Vagina (tissue), 2 donors: ENCODE data around the gene MAT2A. TPM values are rescaled to one million over a fixed set of nuclear protein-coding genes. Genes with fewer than 3 reads are reported as not detected.

Source experiments
- DNase-seq, 2 donors: peaks; one replicate each; pipeline ENCODE4 v3.0.0-alpha.2; 2017; ENCODE audit errors: extremely low spot score in 2 of 2
- H3K27ac ChIP-seq: fragments of 200-600 bp; sonication (generic); one replicate; pipeline ENCODE4 v1.5.1; 2019
- H3K27me3 ChIP-seq: fragments of 200-600 bp; sonication (generic); one replicate; pipeline ENCODE4 v1.5.1; 2019
- H3K36me3 ChIP-seq, 2 donors: fragments of 200-600 bp; sonication (generic); one replicate each; pipeline ENCODE4 v1.5.1; 2017 to 2019
- H3K4me1 ChIP-seq: fragments of 200-600 bp; sonication (generic); one replicate; pipeline ENCODE4 v1.5.1; 2019
- H3K4me3 ChIP-seq, 2 donors: fragments of 200-600 bp; sonication (generic); 1 replicate in 1 of 2; 2 replicates in 1 of 2; pipeline ENCODE4 v1.5.1; 2016 to 2019
- H3K9me3 ChIP-seq: fragments of 200-600 bp; sonication (generic); one replicate; pipeline ENCODE4 v1.5.1; 2019
- CTCF ChIP-seq, 3 experiments: fragments of 450-650 bp in 2 of 3; fragments of 200-600 bp in 1 of 3; sonication (generic) in 1 of 3; IDR thresholded peaks; one replicate each; pipeline ENCODE4 v1.5.1; 2017 to 2019; ENCODE audit warnings: antibody characterized with exemption in 3 of 3, mild to moderate bottlenecking in 2 of 3, moderate library complexity in 2 of 3
- POLR2A ChIP-seq, 2 donors: fragments of 450-650 bp; IDR thresholded peaks; one replicate each; pipeline ENCODE4 v1.6.1; 2017; ENCODE audit warnings: antibody characterized with exemption in 2 of 2, mild to moderate bottlenecking in 2 of 2, moderate library complexity in 2 of 2
- POLR2AphosphoS5 ChIP-seq, 2 donors: sonication (generic); formaldehyde crosslinking; IDR thresholded peaks; one replicate each; pipeline ENCODE4 v1.9.0; 2017; ENCODE audit warnings: antibody characterized with exemption in 2 of 2, mild to moderate bottlenecking in 2 of 2, low read depth in 1 of 2; ENCODE audit not compliant: insufficient read depth in 1 of 2
- intact Hi-C: fragments of 100-400 bp; cut with DNase I; formaldehyde crosslinking; loops from one replicate; pipeline ENCODE4 v1.15.1; 2023
- total RNA-seq: library from RNA; depleted of rRNA; stranded (reverse); fragments of >200 nt; gene quantifications from one replicate; pipeline ENCODE4 v1.2.3, GENCODE V29; 2016

MAT2A gene
- total RNA-seq, 1 donor from 2014 or later: 177 TPM

- peak overlapping the region; percentile 45 for H3K27ac ChIP-seq
- H3K4me1 ChIP-seq: peaks cover 37% of the 10 kb centered on the region
- no peak for TF ChIP-seq POLR2A (IDR thresholded peaks at IDR 0.05)
- TF ChIP-seq POLR2AphosphoS5 (IDR thresholded peaks at IDR 0.05; ENCODE audit: insufficient read depth in 1 of 2, low read depth in 1 of 2): no peak
- no peak for TF ChIP-seq CTCF (IDR thresholded peaks at IDR 0.05)
- intact Hi-C loops: no loop called here
- no peak overlapping the region for H3K4me3 ChIP-seq
- no peaks in the 10 kb centered on the region for H3K9me3 ChIP-seq
- no peak for DNase-seq
- H3K27me3 ChIP-seq: no peaks in the 10 kb centered on the region
- no peaks in the 10 kb centered on the region for H3K36me3 ChIP-seq
Measured at GRCh38 chr2:85580206-85580605, 41.2 kb downstream of the MAT2A start.

GRCh38 chr2:85582492-85582891 is 43.5 kb downstream of the MAT2A start:
- TF ChIP-seq POLR2AphosphoS5 (IDR thresholded peaks at IDR 0.05; ENCODE audit: insufficient read depth in 1 of 2, low read depth in 1 of 2) (no peak), CTCF (IDR thresholded peaks at IDR 0.05) (no peak), POLR2A (IDR thresholded peaks at IDR 0.05) (no peak)
- Histone ChIP-seq H3K4me3 (no peak overlapping the region), H3K4me1 (peaks cover 60% of the 10 kb centered on the region), H3K9me3 (no peaks in the 10 kb centered on the region), H3K27ac (peak overlapping the region; percentile 27), H3K36me3 (no peaks in the 10 kb centered on the region), H3K27me3 (no peaks in the 10 kb centered on the region)
- intact Hi-C loops: loop anchor here (1.0 kb wide), 1 partner anchor 18 kb away; no protein-coding TSS in a partner anchor
- DNase-seq: no peak

- intact Hi-C loops: no loop called here
- TF ChIP-seq CTCF (IDR thresholded peaks at IDR 0.05) (no peak), POLR2A (IDR thresholded peaks at IDR 0.05) (no peak), POLR2AphosphoS5 (IDR thresholded peaks at IDR 0.05; ENCODE audit: insufficient read depth in 1 of 2, low read depth in 1 of 2) (no peak)
- Histone ChIP-seq H3K27ac (peak overlapping the region; percentile 95), H3K27me3 (no peaks in the 10 kb centered on the region), H3K4me3 (peak overlapping the region; percentile 54 to 78), H3K9me3 (no peaks in the 10 kb centered on the region), H3K4me1 (peaks cover 62% of the 10 kb centered on the region), H3K36me3 (no peaks in the 10 kb centered on the region)
- no peak for DNase-seq
Measured at GRCh38 chr2:85583667-85584353, 44.8 kb downstream of the MAT2A start.

GRCh38 chr2:85584354-85584856 is 45.4 kb downstream of the MAT2A start, which contains the start of gene VAMP5:
Gene VAMP5, plus strand, starts transcription at chr2:85584431. Its CDS starts 60 bp downstream, at chr2:85584491.
- H3K4me1 ChIP-seq: peaks cover 62% of the 10 kb centered on the region
- intact Hi-C loops: no loop called here
- no peaks in the 10 kb centered on the region for H3K27me3 ChIP-seq
- H3K36me3 ChIP-seq: no peaks in the 10 kb centered on the region
- no peaks in the 10 kb centered on the region for H3K9me3 ChIP-seq
- peak within 1 kb of the TSS; percentile 54 to 78 for H3K4me3 ChIP-seq
- H3K27ac ChIP-seq: peak within 1 kb of the TSS; percentile 95
- DNase-seq: no peak
- no peak for TF ChIP-seq CTCF (IDR thresholded peaks at IDR 0.05)
- TF ChIP-seq POLR2A (IDR thresholded peaks at IDR 0.05): peak in 1 of 2 donors; percentile 44
- TF ChIP-seq POLR2AphosphoS5 (IDR thresholded peaks at IDR 0.05; ENCODE audit: insufficient read depth in 1 of 2, low read depth in 1 of 2): peak in 1 of 2 donors; percentile 50
